ENCODE results near the gene SH3RF3. TPM values are rescaled to one million over a fixed set of nuclear protein-coding genes. Genes with fewer than 3 reads are reported as not detected.

The SH3RF3 gene
- total and polyA plus RNA-seq, 2 donors (not counting 1 experiment from before 2014, with no cell fraction given) = 8.3 to 10.1 TPM

GRCh38 chr2:109376796-109377495, 247.9 kb downstream of the SH3RF3 start:
- TF ChIP-seq, protein P1, sequence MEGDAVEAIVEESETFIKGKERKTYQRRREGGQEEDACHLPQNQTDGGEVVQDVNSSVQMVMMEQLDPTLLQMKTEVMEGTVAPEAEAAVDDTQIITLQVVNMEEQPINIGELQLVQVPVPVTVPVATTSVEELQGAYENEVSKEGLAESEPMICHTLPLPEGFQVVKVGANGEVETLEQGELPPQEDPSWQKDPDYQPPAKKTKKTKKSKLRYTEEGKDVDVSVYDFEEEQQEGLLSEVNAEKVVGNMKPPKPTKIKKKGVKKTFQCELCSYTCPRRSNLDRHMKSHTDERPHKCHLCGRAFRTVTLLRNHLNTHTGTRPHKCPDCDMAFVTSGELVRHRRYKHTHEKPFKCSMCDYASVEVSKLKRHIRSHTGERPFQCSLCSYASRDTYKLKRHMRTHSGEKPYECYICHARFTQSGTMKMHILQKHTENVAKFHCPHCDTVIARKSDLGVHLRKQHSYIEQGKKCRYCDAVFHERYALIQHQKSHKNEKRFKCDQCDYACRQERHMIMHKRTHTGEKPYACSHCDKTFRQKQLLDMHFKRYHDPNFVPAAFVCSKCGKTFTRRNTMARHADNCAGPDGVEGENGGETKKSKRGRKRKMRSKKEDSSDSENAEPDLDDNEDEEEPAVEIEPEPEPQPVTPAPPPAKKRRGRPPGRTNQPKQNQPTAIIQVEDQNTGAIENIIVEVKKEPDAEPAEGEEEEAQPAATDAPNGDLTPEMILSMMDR (conservative IDR thresholded peaks at IDR 0.05 in 1 of 2, IDR thresholded peaks at IDR 0.05 in 1 of 2; ENCODE audit: low read depth in 1 of 2, low read length in 2 of 2) = no peak
- no peak for TF ChIP-seq EZH2 (IDR thresholded peaks at IDR 0.05; ENCODE audit: low read length, missing control alignments)
- no peaks in the 10 kb centered on the region for H4K20me1 ChIP-seq (ENCODE audit: control insufficient read depth, extremely low read depth, insufficient read depth, low read length)

GRCh38 chr2:109377976-109378375, 249.0 kb downstream of the SH3RF3 start:
- DNase-seq (ENCODE audit: low read depth in 2 of 2) = no peak

More at GRCh38 chr2:109376796-109377495, 247.9 kb downstream of the SH3RF3 start:
- Histone ChIP-seq H3K9ac (ENCODE audit: insufficient read depth, low read length) (no peak overlapping the region), H3K36me3 (ENCODE audit: control insufficient read depth, insufficient read depth, low read length) (peaks cover 6% of the 10 kb centered on the region), H3K79me2 (ENCODE audit: control insufficient read depth, insufficient read depth, low read length) (no peaks in the 10 kb centered on the region), H3K27me3 (ENCODE audit: control insufficient read depth, insufficient read depth, low read length) (no peaks in the 10 kb centered on the region), H3K4me2 (ENCODE audit: extremely low read depth, insufficient read depth, low read length) (no peak overlapping the region), H3K9me3 (ENCODE audit: control insufficient read depth, insufficient read depth, low read depth, low read length) (no peaks in the 10 kb centered on the region), H3K27ac (ENCODE audit: insufficient read depth, low read length) (no peak overlapping the region), H3K4me1 (ENCODE audit: control insufficient read depth, extremely low read depth, insufficient read depth, low read length) (peaks cover 5% of the 10 kb centered on the region), H3K4me3 (replicated peaks in 1 of 4; ENCODE audit: control extremely low read depth in 1 of 4, insufficient read depth in 1 of 4, low read depth in 3 of 4, low read length in 4 of 4) (no peak overlapping the region), H2AFZ (ENCODE audit: low read length) (no peak overlapping the region)
- no peak for DNase-seq (ENCODE audit: low read depth in 2 of 2)

GRCh38 chr2:109378682-109379081, 249.7 kb downstream of the SH3RF3 start:
- Histone ChIP-seq H3K4me1 (ENCODE audit: control insufficient read depth, extremely low read depth, insufficient read depth, low read length) (peaks cover 17% of the 10 kb centered on the region), H3K9me3 (ENCODE audit: control insufficient read depth, insufficient read depth, low read depth, low read length) (no peaks in the 10 kb centered on the region), H3K4me3 (replicated peaks in 1 of 4; ENCODE audit: control extremely low read depth in 1 of 4, insufficient read depth in 1 of 4, low read depth in 3 of 4, low read length in 4 of 4) (no peak overlapping the region), H3K27ac (ENCODE audit: insufficient read depth, low read length) (no peak overlapping the region), H3K9ac (ENCODE audit: insufficient read depth, low read length) (no peak overlapping the region), H3K36me3 (ENCODE audit: control insufficient read depth, insufficient read depth, low read length) (peaks cover 6% of the 10 kb centered on the region), H4K20me1 (ENCODE audit: control insufficient read depth, extremely low read depth, insufficient read depth, low read length) (no peaks in the 10 kb centered on the region), H3K4me2 (ENCODE audit: extremely low read depth, insufficient read depth, low read length) (no peak overlapping the region), H2AFZ (ENCODE audit: low read length) (no peak overlapping the region), H3K79me2 (ENCODE audit: control insufficient read depth, insufficient read depth, low read length) (no peaks in the 10 kb centered on the region), H3K27me3 (ENCODE audit: control insufficient read depth, insufficient read depth, low read length) (no peaks in the 10 kb centered on the region)
- no peak for DNase-seq (ENCODE audit: low read depth in 2 of 2)
- TF ChIP-seq, protein P1 (conservative IDR thresholded peaks at IDR 0.05 in 1 of 2, IDR thresholded peaks at IDR 0.05 in 1 of 2; ENCODE audit: low read depth in 1 of 2, low read length in 2 of 2) = no peak
- no peak for TF ChIP-seq EZH2 (IDR thresholded peaks at IDR 0.05; ENCODE audit: low read length, missing control alignments)

More at GRCh38 chr2:109377976-109378375, 249.0 kb downstream of the SH3RF3 start:
- TF ChIP-seq EZH2 (IDR thresholded peaks at IDR 0.05; ENCODE audit: low read length, missing control alignments) = no peak
- TF ChIP-seq, protein P1 (conservative IDR thresholded peaks at IDR 0.05 in 1 of 2, IDR thresholded peaks at IDR 0.05 in 1 of 2; ENCODE audit: low read depth in 1 of 2, low read length in 2 of 2) = no peak
- Histone ChIP-seq H3K4me2 (ENCODE audit: extremely low read depth, insufficient read depth, low read length) (no peak overlapping the region), H3K27ac (ENCODE audit: insufficient read depth, low read length) (no peak overlapping the region), H3K9ac (ENCODE audit: insufficient read depth, low read length) (no peak overlapping the region), H3K9me3 (ENCODE audit: control insufficient read depth, insufficient read depth, low read depth, low read length) (no peaks in the 10 kb centered on the region), H3K4me1 (ENCODE audit: control insufficient read depth, extremely low read depth, insufficient read depth, low read length) (peaks cover 13% of the 10 kb centered on the region), H3K36me3 (ENCODE audit: control insufficient read depth, insufficient read depth, low read length) (peaks cover 6% of the 10 kb centered on the region), H2AFZ (ENCODE audit: low read length) (no peak overlapping the region), H3K79me2 (ENCODE audit: control insufficient read depth, insufficient read depth, low read length) (no peaks in the 10 kb centered on the region), H3K27me3 (ENCODE audit: control insufficient read depth, insufficient read depth, low read length) (no peaks in the 10 kb centered on the region), H3K4me3 (replicated peaks in 1 of 4; ENCODE audit: control extremely low read depth in 1 of 4, insufficient read depth in 1 of 4, low read depth in 3 of 4, low read length in 4 of 4) (no peak overlapping the region), H4K20me1 (ENCODE audit: control insufficient read depth, extremely low read depth, insufficient read depth, low read length) (no peaks in the 10 kb centered on the region)

Data from fibroblast of lung (primary cell).